COLO668 (cell line): ENCODE measurements around the gene GLT6D1.
A peak's percentile ranks its signal among the peaks of the same experiment; 100 is the strongest.
"Not testable (repeated sequence)": the region's sequence is repeated elsewhere in the genome, so short reads cannot be mapped to it uniquely, and the experiment has no call there.

Experiments
- DNase-seq: peaks from one replicate; lab custom pipeline; 2025; ENCODE audit not compliant: unreplicated experiment; lab: John Stamatoyannopoulos, UW

GLT6D1 gene

DNA sequence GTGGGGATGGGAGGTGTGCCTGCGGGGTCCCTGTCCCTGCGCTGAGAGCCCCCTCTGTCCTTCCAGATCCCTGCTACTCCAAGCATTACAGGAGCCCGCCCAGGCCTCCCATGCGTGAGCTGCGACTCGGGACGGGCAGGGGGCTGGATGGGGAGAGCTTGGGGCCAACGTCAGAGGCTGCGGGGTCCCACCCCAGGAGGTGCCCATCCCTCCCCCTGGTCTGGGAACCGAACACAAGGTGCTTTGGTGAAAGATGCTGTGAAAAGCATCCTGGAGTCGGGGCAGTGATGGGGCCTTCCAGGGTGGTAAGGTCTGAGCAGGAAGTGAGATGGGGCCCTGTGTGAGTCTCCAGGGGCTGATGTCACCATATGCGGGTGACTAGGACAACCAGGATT, 26.5 kb upstream of the GLT6D1 start:
- DNase-seq, result no peak

DNA sequence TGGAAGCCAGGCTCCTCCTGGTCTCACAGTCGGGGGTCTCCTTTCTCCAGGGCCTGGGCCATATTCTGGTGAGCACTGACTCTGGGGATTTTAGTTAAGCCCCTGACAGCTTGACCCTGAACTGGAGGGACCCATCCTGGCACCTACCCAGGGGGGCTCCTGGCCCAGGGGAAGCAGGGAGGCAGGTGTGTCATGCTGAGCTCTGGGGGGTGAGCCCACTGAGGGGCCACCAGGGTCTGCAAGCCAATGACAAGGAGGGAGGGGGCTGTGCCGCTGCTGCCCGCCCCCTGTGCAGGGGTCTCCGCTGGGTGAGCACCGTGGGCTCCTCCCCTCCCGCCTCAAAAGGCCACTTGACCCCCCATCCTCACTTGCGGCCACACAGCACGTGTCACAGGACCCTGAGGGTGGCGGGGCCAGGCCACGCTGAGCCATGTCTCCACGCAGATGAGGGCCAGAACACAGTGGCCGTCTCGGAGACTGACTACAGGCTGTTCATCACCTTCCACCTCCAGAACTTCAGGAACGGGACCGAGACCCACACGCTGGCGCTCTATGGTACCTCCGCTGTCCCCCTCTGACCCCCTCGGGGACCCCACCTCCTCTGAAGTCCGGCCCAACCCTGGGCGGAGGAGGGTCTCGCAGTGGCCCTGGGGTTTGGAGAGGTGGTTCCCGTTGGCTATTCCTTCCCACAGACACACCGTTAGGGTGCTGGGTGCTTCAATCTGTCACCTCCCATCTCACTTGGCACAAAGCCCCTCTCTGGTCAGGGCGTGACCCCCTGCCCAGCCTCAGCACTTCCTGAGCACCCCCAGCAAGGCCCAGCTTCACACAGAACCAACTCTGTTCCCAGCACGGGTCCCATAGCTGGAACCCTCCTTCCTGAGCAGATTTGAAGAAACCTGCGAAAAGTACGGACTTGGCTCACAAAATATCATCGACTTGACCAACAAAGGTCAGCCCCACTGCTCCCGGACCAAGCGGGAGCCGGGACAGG, 25.8 kb upstream of the GLT6D1 start:
- no peak for DNase-seq

DNA sequence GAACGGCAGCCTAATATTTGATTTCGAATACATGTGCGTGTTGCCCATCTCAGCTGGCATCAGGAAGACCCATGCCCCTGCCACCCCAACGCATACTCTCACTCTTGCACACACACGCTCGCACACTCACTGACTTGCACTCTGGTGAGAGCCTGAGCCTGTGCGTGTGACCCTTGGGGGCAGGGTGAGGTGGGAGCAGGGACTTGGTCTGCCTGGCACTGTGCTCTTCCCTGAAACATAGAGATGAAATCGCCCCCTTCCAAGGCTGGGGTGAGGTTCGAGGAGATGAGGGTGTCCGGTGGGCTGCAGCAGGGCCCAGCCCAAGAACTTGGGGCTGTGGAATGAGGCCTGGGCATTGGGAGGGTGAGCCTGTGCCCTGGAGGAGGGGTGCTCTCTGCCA, 24.9 kb upstream of the GLT6D1 start:
- no peak for DNase-seq

DNA sequence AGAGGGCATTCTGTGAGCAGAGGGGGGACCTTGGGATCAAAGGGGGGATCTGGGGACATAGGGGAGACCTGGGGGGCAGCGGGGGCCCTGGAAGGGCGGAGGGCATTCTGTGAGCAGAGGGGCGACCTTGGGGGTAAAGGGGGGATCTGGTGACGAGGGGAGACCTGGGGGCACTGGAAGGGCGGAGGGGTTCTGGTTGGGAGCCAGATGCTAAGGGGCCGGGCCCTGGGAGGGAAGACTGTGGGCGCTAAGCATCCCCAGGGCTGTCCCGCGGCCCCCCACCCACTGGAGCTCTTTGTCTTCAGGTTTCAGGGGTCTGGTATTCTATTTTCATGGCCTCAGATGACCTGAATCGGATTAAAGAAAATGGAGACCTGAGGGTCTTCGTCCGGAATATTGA, 24.5 kb upstream of the GLT6D1 start:
- DNase-seq, result no peak

DNA sequence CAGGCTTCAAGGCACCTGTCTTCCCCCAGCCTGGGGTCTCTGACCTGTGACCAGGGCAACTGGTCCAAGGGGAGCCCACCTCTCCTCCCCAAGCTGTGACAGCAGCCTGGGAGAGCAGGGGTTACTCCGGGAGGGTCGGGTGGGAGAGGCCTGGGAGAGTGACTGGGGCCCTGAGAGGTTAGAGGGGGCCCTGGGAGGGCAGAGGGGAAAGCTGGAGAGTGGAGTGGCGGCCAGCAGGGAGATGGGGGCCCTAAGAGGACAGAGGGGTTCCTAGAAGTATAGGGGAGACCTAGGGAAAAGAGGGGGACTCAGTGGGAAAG, 24.1 kb upstream of the GLT6D1 start:
- DNase-seq, result no peak

DNA sequence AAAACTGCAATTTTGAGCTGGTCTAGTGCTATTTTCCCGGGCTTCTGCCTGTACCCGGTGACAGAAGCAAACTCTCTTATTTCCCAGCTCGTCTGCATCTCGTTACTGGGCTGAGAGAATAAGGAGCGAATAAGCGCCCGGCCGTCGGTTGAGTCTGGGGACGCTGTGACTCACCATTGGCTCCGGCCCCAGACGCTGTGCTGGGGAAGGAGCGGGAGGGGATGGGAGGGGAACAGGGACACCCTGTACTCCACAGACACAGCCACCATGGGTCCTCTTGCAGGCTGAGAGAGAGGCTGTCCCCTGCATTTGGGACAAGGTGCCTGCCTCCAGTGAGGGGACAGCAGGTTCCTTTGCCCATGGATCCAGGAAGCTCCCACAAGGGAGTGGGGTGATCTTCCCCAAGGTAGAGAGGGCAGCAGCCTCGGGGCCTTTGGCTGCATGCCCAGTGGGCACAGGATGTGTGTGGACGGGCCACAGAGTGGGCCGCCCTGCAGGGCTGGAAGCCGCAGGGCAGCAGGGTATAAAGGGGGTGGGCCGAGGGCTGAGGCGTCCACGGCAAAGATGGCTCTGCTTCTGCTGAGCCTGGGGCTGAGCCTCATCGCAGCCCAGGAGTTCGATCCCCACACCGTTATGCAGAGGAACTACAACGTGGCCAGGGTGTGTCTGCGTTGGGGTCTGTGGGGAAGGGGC, 23.6 kb upstream of the GLT6D1 start, which contains the start of gene LCN9:
Gene LCN9, plus strand, starts transcription at position 552 of the 693 bp plus-strand sequence. Its CDS starts 13 bp downstream, at position 565.
- DNase-seq, result no peak

DNA sequence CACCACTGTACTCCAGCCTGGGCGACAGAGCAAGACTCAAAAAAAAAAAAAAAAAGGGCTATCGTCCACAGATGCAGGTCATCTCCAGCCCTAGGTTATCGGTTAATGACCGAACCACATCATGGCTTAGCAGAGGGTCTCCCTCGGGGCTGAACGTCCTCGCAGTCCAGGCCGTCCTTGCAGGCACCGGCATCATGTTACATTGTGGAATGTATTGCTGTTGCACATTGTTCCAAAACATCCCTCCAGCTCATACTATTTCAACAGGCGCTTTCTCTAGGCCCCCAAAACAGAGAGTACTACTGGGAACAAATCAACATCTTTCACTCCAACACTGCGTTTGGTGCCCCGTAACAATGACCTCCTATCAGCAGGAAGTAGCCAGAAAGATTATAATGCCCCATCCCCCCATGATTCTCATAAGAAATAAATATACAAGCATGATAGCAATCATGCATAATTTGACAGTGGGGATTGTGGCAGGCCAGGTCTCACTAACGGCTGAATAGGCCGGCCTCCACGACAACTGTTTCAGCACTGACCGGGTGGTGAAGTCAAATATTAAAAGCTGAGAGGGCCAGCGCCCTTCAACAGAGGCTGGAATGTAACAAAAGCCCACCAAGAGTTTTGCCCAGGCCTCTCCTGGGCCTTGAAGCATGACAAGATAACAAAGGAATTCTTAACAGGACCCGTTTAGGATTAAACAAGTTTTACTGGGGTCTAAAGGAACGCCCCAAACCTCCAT, 22.6 kb upstream of the GLT6D1 start:
- DNase-seq, result no peak

DNA sequence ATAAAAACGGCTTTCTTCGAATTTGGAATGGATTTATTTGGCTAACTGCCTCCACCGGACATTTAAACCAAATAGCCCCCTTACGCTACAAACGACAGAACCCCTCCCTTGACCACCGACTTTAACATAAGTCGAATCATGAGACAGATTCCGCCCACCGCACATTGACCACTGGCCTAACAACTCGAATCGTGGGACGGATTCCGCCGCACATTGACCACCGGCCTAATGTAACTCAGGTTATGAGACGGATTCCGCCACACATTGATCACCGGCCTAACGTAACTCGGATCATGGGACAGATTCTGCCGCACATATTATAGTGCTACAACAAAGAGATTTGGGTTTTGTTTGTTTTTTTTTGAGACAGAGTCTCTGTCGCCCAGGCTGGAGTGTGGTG, 21.1 kb upstream of the GLT6D1 start:
- no peak for DNase-seq

DNA sequence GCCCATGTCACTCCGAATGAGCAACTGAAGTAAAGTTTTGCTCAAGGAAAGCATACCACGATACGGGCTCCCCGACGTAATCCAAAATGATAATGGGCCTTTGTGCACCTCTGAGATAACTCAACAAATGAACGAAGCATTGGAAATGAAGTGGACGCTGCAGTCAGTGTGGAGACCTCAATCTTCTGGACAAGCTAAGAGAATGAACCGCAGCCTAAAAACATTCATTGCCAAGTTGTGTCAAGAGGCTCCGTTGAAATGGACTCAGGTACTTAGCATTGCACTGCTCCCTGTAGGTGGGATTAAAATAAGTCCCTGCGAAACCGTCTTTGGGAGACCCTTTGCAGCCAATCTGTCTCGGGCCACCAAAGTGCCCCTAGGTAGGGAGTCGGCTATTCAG, 19.9 kb upstream of the GLT6D1 start:
- DNase-seq, result no peak

DNA sequence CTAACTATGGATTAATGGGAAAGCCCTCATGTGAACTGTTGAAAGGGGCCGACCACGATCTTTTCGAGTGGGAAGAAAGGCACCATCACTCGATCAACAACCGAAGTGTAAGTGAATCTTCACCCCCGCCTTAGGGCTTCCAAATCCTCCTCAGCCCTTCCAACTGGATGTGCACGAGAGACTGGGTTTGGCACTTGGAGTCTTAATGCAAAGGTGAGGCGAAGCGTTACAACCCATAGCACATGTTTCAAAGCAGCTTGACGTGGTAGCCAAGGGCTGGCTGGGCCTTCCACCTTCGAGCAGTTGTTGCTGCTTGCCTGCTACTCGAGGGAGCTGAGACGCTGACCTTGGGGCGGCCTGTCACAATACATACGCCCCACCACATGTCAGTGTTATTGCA, 18.1 kb upstream of the GLT6D1 start:
- DNase-seq, result no peak

DNA sequence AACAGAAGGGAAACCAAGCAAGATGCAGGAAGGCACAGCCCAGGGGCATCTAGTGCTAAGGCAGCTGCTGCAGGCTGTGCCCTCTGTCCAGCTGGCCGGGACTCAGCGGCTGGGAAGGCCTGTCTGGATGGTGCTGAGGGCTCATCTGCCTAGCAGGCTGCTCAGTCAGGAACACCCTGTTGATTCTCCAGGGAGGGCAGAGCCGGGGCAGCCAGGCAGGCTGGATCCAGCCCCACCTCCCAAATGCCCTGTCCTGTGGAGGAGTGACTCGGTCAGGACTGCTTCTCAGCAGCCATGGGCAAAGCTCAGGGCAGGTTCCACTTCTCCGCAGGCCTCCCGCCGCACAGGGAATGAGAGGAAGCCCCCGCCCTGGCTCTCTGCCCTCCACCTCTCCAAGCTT, 16.0 kb upstream of the GLT6D1 start:
- peak; percentile 4 for DNase-seq

DNA sequence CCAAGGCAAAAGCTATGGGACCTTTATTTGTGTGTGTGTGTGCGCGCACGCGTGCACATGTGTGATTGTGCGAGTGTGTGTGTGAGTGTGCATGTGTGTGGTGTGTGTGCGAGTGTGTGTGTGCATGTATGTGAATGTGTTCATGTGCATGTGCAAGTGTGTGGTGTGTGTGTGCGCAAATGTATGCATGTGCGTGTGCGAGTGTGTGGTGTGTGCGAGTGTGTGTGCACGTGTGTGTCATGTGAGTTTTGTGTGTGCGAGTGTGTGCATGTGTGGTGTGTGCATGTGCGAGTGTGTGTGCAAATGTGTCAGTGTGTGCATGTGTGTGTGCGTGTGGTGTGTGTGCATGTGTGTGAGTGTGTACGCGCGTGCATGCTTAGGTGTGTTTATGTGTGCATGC, 11.1 kb upstream of the GLT6D1 start:
- no peak for DNase-seq

DNA sequence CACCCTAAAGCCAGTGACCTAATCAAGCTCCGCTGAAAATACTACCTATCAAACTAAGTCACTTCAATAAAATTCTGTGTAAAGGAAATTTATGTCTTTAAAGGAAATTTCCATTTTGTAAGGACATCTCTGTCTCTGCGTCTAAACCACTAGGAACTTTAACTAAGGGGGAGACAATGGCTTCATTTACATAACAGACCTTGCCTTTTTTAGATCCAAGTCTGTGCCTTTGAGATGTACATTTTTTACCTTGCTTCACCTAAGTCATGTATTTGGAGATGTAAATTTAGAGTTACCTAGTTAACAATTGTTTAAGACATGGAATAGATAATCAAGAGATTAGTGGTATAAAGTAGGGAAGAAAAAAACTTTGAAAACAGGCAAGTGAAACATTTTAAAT, 10.2 kb upstream of the GLT6D1 start:
- DNase-seq, result no peak

DNA sequence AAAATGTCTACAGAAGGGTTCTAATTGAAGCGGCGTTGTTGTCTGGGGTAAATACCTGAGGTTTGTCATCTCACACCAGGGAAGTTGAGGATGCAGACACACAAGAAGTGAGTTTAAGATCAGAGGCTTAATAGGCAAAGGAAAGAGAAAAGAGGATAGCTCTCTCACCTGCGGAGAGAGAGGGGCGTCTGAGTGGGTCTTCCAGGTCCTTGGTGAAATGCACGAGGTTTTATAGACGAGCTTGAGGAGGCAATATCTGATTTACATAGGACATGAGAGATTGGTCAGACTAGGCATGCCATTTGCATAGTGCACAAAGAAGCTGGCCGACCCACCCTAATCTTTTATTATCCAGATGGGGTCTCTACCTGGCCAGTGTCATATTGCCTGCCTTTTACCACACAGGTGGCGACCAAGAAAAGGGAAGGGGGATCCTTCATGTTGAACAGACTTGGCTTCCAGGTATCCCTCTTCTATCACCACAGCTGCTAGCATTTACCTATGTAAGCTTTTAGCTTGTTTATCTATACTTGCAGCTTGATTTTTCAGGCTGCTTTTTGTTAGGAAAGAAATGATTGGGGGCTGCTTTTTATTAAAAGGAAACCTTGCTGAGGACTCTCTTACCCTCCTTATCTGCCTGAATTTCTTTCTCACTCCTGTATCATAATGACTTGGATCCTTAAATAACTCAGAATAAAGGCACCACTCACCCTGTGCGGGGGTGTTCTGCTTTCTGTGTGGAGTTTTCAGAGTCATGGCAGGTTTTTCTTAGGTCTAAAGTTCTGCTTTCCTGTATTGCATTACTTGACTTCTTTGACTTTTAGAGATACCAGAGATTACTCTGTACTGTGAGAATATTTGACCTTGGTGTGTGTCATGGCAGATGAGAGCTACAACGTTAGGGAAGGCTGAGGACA, 9.4 kb upstream of the GLT6D1 start:
- no peak for DNase-seq

DNA sequence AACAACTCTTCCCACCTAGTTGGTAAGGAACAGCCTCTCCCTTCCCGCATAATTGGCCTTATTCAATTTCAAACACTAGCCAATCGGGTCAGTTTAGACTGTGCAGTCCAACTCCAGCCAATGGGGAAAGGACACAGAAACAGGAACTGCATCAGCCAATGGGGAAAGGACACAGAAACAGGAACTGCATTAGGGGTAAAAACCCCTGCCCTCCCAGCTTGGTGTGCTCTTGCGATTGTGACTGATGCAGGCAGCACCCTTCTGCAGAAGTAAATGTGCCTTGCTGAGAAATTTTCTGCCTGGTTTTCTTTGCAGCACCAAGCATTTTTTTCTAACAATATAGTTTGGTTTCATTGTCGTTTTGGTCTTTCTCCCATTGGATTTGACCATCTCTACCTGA, 8.5 kb upstream of the GLT6D1 start:
- DNase-seq, result no peak

DNA sequence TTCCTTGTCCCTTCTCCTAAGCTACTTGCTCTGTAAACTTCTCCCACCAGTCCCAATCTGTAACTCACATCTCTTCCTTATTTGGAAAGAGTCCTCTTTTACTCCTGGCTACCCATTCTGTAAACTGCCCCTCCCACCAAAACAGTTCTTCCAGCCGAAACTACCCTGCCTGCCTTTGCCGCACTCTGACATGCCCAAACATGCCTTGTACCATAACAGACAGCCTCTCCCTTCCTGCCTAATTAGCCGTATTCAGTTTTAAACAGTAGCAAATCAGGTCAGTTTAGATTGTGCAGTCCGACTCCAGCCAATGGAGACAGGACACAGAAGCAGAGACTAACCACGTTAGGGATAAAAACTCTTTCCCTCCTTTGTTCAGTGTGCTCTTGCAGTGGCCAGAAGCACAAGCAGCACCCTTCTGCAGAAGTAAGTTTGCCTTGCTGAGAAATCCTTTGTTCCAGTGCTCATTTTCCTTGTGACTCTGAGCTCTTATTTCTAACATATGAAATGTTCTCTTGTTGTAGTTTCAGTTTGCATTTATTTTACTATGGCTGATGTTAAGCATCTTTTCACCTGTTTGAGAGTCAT, 5.4 kb upstream of the GLT6D1 start:
- no peak for DNase-seq

DNA sequence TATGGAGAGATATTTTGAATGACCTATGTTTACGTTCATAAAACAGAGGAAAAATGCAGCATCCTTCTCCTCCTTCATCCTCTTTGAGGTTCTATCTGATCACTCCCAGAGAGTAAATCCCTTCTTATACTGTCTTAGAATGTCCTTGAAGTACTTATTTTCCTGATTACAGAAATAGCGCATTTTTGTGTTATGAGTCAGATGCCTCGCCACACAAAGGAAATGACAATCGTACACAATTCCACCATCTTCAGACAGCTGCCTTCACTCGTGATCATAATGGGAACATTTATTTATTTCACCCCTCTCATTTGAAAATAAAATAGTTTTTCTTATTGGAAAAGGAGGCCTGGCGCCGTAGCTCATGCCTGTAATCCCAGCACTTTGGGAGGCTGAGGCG, 2.4 kb upstream of the GLT6D1 start:
- DNase-seq, result no peak

DNA sequence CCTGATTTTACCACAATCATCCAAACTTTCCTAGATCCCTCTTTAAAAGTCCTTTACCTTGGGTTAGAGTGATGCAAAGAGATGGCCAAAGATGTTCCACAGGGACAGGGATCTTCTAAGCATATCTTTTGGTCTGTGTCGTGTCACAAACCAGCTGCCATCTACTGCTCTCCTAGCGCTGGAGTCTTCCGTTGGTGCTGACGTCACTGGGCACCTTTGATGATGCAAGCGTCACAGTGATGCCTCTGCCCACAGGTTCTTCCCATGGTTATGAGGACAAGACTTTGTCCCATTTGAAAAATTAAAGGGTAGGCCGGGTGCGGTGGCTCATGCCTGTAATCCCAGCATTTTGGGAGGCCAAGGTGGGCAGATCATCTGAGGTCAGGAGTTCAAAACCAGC, 1.7 kb upstream of the GLT6D1 start:
- DNase-seq, result no peak

DNA sequence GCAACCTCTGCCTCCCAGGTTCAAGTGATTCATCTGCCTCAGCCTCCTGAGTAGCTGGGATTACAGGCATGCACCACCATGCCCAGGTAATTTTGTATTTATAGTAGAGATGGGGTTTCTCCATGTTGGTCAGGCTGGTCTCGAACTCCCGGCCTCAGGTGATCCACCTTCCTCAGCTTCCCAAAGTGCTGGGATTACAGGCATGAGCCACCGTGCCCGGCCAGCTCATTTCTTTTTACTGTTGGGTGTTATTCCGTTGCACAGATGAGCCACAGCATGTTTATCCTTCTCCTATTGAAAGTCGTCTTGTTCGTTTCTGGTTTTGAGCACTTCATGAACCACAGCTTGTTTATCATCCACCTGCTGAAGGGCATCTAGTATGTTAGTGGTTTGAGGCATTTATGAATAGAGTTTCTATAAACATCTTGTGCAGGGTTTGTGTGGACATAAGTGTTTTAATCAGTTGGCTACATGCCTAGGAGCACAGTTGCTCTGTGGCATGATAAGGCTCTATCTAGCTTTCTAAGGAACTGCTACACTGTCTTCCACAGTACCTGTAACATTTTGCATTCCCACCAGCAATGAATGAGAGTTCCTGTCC, 2.3 kb downstream of the GLT6D1 start:
- DNase-seq, result not testable (repeated sequence)

DNA sequence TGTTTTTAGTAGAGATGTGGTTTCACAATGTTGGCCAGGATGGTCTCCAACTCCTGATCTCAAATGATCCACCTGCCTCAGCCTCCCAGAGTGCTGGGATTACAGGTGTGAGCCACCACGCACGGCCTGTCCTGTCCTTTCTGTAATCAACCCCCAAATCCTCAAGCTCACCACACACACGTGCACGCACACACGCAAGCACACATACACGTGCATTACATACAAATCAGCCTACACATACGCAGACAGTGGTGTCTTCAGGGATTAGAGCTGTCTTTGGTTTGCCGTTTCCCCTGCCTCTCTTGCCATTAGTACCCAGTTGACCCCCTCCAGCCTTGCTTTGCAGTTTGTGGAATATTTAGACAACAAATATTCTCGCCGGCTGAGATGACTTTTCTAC, 6.5 kb downstream of the GLT6D1 start:
- no peak for DNase-seq
